PC-3 (cell line): ENCODE results near the gene EFHC1. TPM values are rescaled to one million over a fixed set of nuclear protein-coding genes. Genes with fewer than 3 reads are reported as not detected.
A peak's percentile ranks its signal among the peaks of the same experiment; 100 is the strongest.

Source experiments
- ATAC-seq: fragments of 200-7000 bp; cut with Tn5 transposase; 2 replicates; pipeline ENCODE4 v1.9.1; 2020; ENCODE audit warnings: mild to moderate bottlenecking, moderate library complexity
- BruUV-seq: library from RNA; stranded (reverse); fragments of 400-500 nt; replicated peaks from 2 replicates; lab custom pipeline; 2021; lab: Mats Ljungman, UMichigan
- CTCF ChIA-PET: fragments of 300-600 bp; sonication (Branson Sonifier 250); formaldehyde crosslinking; loops from one replicate; lab custom pipeline; 2022; ENCODE audit warnings: antibody characterized with exemption; lab: Charles Lee
- POLR2A ChIA-PET: fragments of 300-600 bp; sonication (Branson Sonifier 250); formaldehyde crosslinking; loops from one replicate; lab custom pipeline; 2022; ENCODE audit warnings: antibody characterized with exemption; ENCODE audit not compliant: unreplicated experiment; lab: Charles Lee
- DNase-seq: peaks from one replicate; pipeline ENCODE4 v3.0.0-alpha.2; 2015
- H2AFZ ChIP-seq: fragments of 300-600 bp; sonication (generic); 2 replicates; pipeline ENCODE4 v1.6.0; 2016; ENCODE audit warnings: antibody characterized with exemption, low read length
- H3F3A ChIP-seq: fragments of 300-600 bp; sonication (generic); one replicate; pipeline ENCODE4 v1.6.0; 2017; ENCODE audit warnings: antibody characterized with exemption, low read length, control low read depth, mild to moderate bottlenecking; ENCODE audit not compliant: unreplicated experiment
- H3K27ac ChIP-seq: fragments of 300-600 bp; sonication (generic); 2 replicates; pipeline ENCODE4 v1.5.1; 2016; ENCODE audit warnings: mild to moderate bottlenecking, low read length
- H3K27me3 ChIP-seq: fragments of 300-600 bp; sonication (generic); 2 replicates; pipeline ENCODE4 v1.6.1; 2016; ENCODE audit warnings: low read length, mixed read lengths
- H3K36me3 ChIP-seq: fragments of 300-600 bp; sonication (generic); 2 replicates; pipeline ENCODE4 v1.6.1; 2016; ENCODE audit warnings: low read depth, mixed run types, low read length, mixed read lengths
- H3K4me1 ChIP-seq: fragments of 300-600 bp; sonication (generic); 2 replicates; pipeline ENCODE4 v1.5.1; 2016; ENCODE audit warnings: low read length; ENCODE audit not compliant: insufficient read depth
- H3K4me2 ChIP-seq: fragments of 300-600 bp; sonication (generic); 2 replicates; pipeline ENCODE4 v1.6.0; 2016; ENCODE audit warnings: low read length
- H3K4me3 ChIP-seq: fragments of 300-600 bp; sonication (generic); 2 replicates; pipeline ENCODE4 v1.5.1; 2016; ENCODE audit warnings: mild to moderate bottlenecking, low read length, mixed read lengths
- H3K79me2 ChIP-seq: fragments of 300-600 bp; sonication (generic); 2 replicates; pipeline ENCODE4 v1.6.1; 2017; ENCODE audit warnings: low read length, mixed read lengths
- H3K9ac ChIP-seq: fragments of 300-600 bp; sonication (generic); 2 replicates; pipeline ENCODE4 v1.6.0; 2016; ENCODE audit warnings: mild to moderate bottlenecking, low read length
- H3K9me2 ChIP-seq: fragments of 300-600 bp; sonication (generic); replicated peaks from 2 replicates; pipeline ENCODE4 v1.6.1; 2016; ENCODE audit warnings: mixed run types, low read length, mixed read lengths
- H3K9me3 ChIP-seq: fragments of 300-600 bp; sonication (generic); 2 replicates; pipeline ENCODE4 v1.6.1; 2016; ENCODE audit warnings: low read length, mixed read lengths
- H4K20me1 ChIP-seq: fragments of 300-600 bp; sonication (generic); 2 replicates; pipeline ENCODE4 v1.6.1; 2016; ENCODE audit warnings: low read length, mixed read lengths
- CTCF ChIP-seq: fragments of 300-600 bp; sonication (generic); conservative IDR thresholded peaks from 2 replicates; pipeline ENCODE4 v1.5.1; 2017; ENCODE audit warnings: antibody characterized with exemption, low read depth, mild to moderate bottlenecking, low read length
- EZH2 ChIP-seq: fragments of 300-600 bp; sonication (generic); IDR thresholded peaks from one replicate; pipeline ENCODE4 v1.6.1; 2017; ENCODE audit warnings: antibody characterized with exemption, mild to moderate bottlenecking, low read length; ENCODE audit not compliant: unreplicated experiment
- EZH2phosphoT487 ChIP-seq: fragments of 300-600 bp; sonication (generic); IDR thresholded peaks from 2 replicates; pipeline ENCODE4 v1.6.1; 2018; ENCODE audit warnings: mild to moderate bottlenecking, antibody characterized with exemption, low read length, borderline replicate concordance
- intact Hi-C: fragments of 100-400 bp; cut with micrococcal nuclease; formaldehyde crosslinking; loops from 2 replicates; pipeline ENCODE4 v1.9.0; 2023
- total RNA-seq: library from RNA; depleted of rRNA; stranded (reverse); fragments of >200 nt; gene quantifications from 2 replicates; pipeline ENCODE4 v1.2.3, GENCODE V29; 2014

Gene EFHC1
- total RNA-seq, 1 experiment from 2014 or later: 22.4 TPM

- peaks cover 27% of the 10 kb centered on the region for H3K79me2 ChIP-seq
- intact Hi-C loops: no loop called here
These were observed 118.8 kb downstream of the EFHC1 start for GRCh38 chr6:52538901-52539354.

DNA sequence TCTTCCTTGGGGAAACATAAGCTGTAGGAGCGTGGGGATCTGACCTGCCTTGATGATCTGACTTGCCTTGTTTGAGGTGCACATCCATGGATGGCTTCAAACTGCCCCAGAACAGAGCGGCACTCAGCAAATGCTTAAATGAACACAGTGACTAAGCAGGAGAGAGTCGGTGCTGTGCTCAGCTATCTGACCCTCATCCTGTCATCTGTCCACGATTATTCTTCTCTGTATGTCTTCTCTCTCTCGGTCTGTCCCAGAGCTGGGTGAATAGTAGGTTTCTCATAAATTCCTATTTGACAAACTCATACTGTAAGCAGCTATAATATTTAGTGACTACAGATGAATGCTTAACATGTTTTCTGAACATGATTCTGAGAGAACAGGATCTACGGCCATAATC, 119.5 kb downstream of the EFHC1 start:
- Histone ChIP-seq H3K4me2 (peak overlapping the region; percentile 3; the same call in 1 of the 2 replicates), H3K9ac (no peak overlapping the region), H3K4me3 (no peak overlapping the region), H3K36me3 (peaks cover 7% of the 10 kb centered on the region; the same call in 1 of the 2 replicates), H4K20me1 (no peaks in the 10 kb centered on the region), H3K4me1 (peaks cover 48% of the 10 kb centered on the region), H3K9me3 (no peaks in the 10 kb centered on the region), H3K79me2 (peaks cover 30% of the 10 kb centered on the region), H3K27me3 (no peaks in the 10 kb centered on the region), H3F3A (no peaks in the 10 kb centered on the region), H2AFZ (no peak overlapping the region), H3K27ac (no peak overlapping the region), H3K9me2 (no peaks in the 10 kb centered on the region)
- CTCF ChIA-PET: interaction anchor here (0.7 kb wide), 1 partner anchor 10 kb away, joined by 6 read pairs; no protein-coding TSS in a partner anchor
- ATAC-seq (no peak), DNase-seq (peak; percentile 33)
- intact Hi-C loops: loop anchor here (5.0 kb wide), 1 partner anchor 37 kb away; no protein-coding TSS in a partner anchor
- BruUV-seq: no TSS peak
- TF ChIP-seq CTCF (no peak), EZH2 (no peak), EZH2phosphoT487 (no peak)
- POLR2A ChIA-PET: no interaction called here

More at GRCh38 chr6:52538901-52539354, 118.8 kb downstream of the EFHC1 start:
- CTCF ChIA-PET: no interaction called here
- H3F3A ChIP-seq: no peaks in the 10 kb centered on the region
- no peaks in the 10 kb centered on the region for H3K9me2 ChIP-seq
- DNase-seq: no peak
- POLR2A ChIA-PET: no interaction called here
- BruUV-seq: no TSS peak
- H3K9ac ChIP-seq: no peak overlapping the region
- H4K20me1 ChIP-seq: no peaks in the 10 kb centered on the region
- no peak overlapping the region for H2AFZ ChIP-seq
- H3K4me1 ChIP-seq: peaks cover 41% of the 10 kb centered on the region
- H3K9me3 ChIP-seq: no peaks in the 10 kb centered on the region
- no peaks in the 10 kb centered on the region for H3K27me3 ChIP-seq
- no peak overlapping the region for H3K27ac ChIP-seq
- H3K4me2 ChIP-seq: no peak overlapping the region
- H3K4me3 ChIP-seq: no peak overlapping the region
- TF ChIP-seq EZH2: no peak
- TF ChIP-seq EZH2phosphoT487: no peak
- TF ChIP-seq CTCF: no peak
- ATAC-seq: no peak
- peaks cover 10% of the 10 kb centered on the region; the same call in 1 of the 2 replicates for H3K36me3 ChIP-seq

DNA sequence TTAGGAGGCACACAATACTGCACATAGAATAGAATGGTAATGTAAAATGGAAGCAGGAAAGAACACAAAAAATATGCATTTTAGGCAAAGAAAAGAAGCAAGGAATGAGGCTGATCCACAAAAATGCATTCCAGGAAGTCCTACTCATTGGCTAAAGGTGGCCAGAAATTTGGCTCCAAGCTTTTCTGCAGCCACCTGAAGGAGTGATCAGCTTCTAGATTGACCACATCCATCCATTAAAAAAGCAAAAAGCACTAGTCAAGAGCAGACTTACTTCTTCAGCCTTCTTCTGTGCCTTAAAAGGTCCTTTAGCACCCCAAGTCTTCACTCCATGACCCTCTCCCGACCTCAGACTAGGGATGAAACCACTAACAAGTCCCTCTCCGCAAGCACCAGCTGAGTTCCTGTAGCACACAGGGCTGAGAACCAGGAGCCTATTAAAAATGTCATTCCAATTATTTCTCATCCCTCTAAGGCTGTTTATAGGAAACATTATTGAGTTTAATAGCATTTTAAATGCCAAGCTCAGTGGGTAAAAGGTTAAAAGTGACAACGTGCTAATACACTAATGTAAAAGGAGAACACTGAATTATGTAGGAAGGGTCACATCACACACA, 120.3 kb downstream of the EFHC1 start:
- Histone ChIP-seq H3K4me1 (peaks cover 56% of the 10 kb centered on the region), H3K79me2 (peaks cover 36% of the 10 kb centered on the region), H3K9me3 (no peaks in the 10 kb centered on the region), H3K27me3 (no peaks in the 10 kb centered on the region), H3K4me2 (0 out of 2 replicates have a peak overlapping the region, but pooled peaks have one; percentile 3), H4K20me1 (no peaks in the 10 kb centered on the region), H2AFZ (no peak overlapping the region), H3K36me3 (no peaks in the 10 kb centered on the region), H3K27ac (no peak overlapping the region), H3F3A (no peaks in the 10 kb centered on the region), H3K4me3 (no peak overlapping the region), H3K9me2 (no peaks in the 10 kb centered on the region), H3K9ac (no peak overlapping the region)
- intact Hi-C loops: loop anchor here (5.0 kb wide), 1 partner anchor 38 kb away; no protein-coding TSS in a partner anchor
- DNase-seq (peak; percentile 30), ATAC-seq (no peak)
- ChIA-PET CTCF (no interaction called here), POLR2A (no interaction called here)
- TF ChIP-seq EZH2 (no peak), CTCF (no peak), EZH2phosphoT487 (no peak)
- no TSS peak for BruUV-seq
